ENCODE results near the gene RPGR.
A peak's percentile ranks its signal among the peaks of the same experiment; 100 is the strongest.

The RPGR gene

DNA sequence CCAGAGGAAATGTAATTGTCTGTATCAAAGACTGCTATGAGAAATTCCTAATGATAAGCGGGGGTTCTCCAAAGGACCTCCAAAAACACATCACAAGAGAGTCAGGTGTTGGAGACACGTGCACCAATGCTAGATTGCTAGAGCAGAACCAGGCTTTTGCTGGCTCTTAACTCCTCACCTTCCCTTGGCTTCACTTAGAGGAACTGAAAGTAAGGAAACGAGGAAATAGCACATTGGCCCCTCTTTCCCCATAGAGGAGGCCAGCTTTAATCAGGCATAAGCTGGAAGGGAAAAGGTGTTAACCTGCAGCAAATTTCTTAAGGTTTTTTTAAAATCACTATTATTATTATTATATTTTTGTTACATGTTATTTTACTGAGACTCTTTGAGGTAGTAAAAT lies 38.6 kb upstream of the RPGR start:
- Histone ChIP-seq H3K79me2 (ENCODE audit: insufficient read depth, low read length) (no peaks in the 10 kb centered on the region), H3K36me3 (ENCODE audit: insufficient read depth, low read length) (no peaks in the 10 kb centered on the region), H4K20me1 (ENCODE audit: insufficient read depth, low read length, poor library complexity, severe bottlenecking) (no peaks in the 10 kb centered on the region), H2AFZ (ENCODE audit: low read length) (peak overlapping the region; percentile 66), H3K9ac (ENCODE audit: low read depth, low read length, poor library complexity, severe bottlenecking) (no peak overlapping the region), H3K4me2 (ENCODE audit: low read depth, low read length, poor library complexity, severe bottlenecking) (no peak overlapping the region), H3K9me2 (replicated peaks; ENCODE audit: low read depth, low read length) (no peaks in the 10 kb centered on the region), H3K27me3 (ENCODE audit: insufficient read depth, low read length, poor library complexity, severe bottlenecking) (no peaks in the 10 kb centered on the region), H3F3A (ENCODE audit: low read depth) (no peaks in the 10 kb centered on the region), H3K4me1 (ENCODE audit: insufficient read depth, low read length, poor library complexity, severe bottlenecking) (peaks cover 13% of the 10 kb centered on the region), H3K4me3 (ENCODE audit: low read length, poor library complexity, severe bottlenecking) (no peak overlapping the region), H3K9me3 (ENCODE audit: insufficient read depth, low read depth, low read length) (no peaks in the 10 kb centered on the region)
- no peak for TF ChIP-seq EZH2phosphoT487 (IDR thresholded peaks at IDR 0.05; ENCODE audit: borderline replicate concordance)
- TF ChIP-seq, protein P1, sequence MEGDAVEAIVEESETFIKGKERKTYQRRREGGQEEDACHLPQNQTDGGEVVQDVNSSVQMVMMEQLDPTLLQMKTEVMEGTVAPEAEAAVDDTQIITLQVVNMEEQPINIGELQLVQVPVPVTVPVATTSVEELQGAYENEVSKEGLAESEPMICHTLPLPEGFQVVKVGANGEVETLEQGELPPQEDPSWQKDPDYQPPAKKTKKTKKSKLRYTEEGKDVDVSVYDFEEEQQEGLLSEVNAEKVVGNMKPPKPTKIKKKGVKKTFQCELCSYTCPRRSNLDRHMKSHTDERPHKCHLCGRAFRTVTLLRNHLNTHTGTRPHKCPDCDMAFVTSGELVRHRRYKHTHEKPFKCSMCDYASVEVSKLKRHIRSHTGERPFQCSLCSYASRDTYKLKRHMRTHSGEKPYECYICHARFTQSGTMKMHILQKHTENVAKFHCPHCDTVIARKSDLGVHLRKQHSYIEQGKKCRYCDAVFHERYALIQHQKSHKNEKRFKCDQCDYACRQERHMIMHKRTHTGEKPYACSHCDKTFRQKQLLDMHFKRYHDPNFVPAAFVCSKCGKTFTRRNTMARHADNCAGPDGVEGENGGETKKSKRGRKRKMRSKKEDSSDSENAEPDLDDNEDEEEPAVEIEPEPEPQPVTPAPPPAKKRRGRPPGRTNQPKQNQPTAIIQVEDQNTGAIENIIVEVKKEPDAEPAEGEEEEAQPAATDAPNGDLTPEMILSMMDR (conservative IDR thresholded peaks at IDR 0.05; ENCODE audit: low read length), result no peak

DNA sequence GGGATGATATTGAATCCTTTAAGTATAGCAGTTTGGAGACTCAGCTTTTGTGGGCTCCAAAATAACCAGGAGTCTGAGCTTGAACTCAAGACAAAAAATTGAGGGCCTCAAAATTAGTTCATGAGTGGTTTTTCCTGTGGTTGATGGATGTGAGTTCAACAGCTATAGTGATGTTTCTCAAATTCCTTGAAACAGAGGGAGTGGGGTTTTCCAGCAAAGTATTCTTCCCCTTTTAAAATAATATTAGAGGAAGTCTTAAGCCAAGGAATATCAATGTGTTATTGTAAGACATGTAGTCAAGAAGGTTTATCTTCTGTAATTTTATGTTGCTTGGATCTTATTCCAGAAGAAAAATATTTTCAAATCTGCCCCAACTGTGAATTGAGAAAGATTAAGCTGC lies 35.7 kb upstream of the RPGR start:
- H3K9ac ChIP-seq (ENCODE audit: low read depth, low read length, poor library complexity, severe bottlenecking), result no peak overlapping the region

DNA sequence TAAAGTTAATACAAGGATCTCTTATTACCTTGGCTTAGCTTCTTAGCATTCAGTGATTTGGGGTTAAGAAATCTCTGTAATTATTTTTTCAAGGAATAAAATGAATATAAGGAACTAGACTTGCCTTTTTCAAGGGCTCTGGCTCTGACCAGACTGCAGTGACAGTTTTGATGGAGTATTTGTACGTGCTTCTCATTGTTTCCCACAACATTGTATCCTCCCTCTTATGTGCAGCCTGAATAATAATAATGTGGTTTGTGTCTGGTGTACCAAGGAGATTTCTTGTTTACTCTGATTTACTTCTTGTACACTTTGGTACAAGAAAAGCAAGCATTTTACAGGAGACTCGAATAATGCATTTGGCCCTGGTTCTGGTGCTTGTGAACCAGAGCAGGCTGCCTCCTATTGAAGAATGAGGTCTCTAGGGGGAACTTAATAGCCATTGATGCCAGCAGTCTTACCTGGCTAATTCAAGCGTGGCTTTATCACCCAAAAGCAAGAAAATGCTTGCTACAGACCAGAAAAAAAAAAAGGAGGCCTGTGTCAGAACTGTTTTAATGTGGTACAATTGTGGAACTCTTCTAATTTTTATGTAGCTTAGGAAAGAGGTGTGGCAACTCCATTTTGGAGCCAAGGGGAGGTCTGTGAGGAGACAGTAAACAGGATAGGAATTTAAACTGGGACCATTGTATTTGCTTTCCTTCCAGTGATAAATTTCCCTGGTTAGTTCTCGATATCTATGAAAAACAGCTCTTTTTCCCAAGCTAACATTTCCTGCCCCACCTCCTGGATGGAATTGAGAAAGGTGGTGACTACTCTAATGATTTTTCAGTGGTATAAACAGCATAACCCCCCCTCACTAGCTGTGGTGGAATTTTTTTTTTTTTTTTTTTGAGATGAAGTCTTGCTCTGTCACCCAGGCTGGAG lies 30.7 kb upstream of the RPGR start:
- no peaks in the 10 kb centered on the region for H3F3A ChIP-seq (ENCODE audit: low read depth)
- no peak overlapping the region for H3K9ac ChIP-seq (ENCODE audit: low read depth, low read length, poor library complexity, severe bottlenecking)
- H3K27me3 ChIP-seq (ENCODE audit: insufficient read depth, low read length, poor library complexity, severe bottlenecking), result no peaks in the 10 kb centered on the region
- H3K36me3 ChIP-seq (ENCODE audit: insufficient read depth, low read length), result no peaks in the 10 kb centered on the region
- H3K9me3 ChIP-seq (ENCODE audit: insufficient read depth, low read depth, low read length), result no peaks in the 10 kb centered on the region
- H3K9me2 ChIP-seq (replicated peaks; ENCODE audit: low read depth, low read length), result no peaks in the 10 kb centered on the region
- TF ChIP-seq EZH2phosphoT487 (IDR thresholded peaks at IDR 0.05; ENCODE audit: borderline replicate concordance), result no peak
- TF ChIP-seq, protein P1 (conservative IDR thresholded peaks at IDR 0.05; ENCODE audit: low read length), result no peak
- H3K4me2 ChIP-seq (ENCODE audit: low read depth, low read length, poor library complexity, severe bottlenecking), result no peak overlapping the region
- peaks cover 4% of the 10 kb centered on the region for H3K4me1 ChIP-seq (ENCODE audit: insufficient read depth, low read length, poor library complexity, severe bottlenecking)
- H2AFZ ChIP-seq (ENCODE audit: low read length), result no peak overlapping the region
- no peak overlapping the region for H3K4me3 ChIP-seq (ENCODE audit: low read length, poor library complexity, severe bottlenecking)
- H3K79me2 ChIP-seq (ENCODE audit: insufficient read depth, low read length), result no peaks in the 10 kb centered on the region
- H4K20me1 ChIP-seq (ENCODE audit: insufficient read depth, low read length, poor library complexity, severe bottlenecking), result no peaks in the 10 kb centered on the region

More for the DNA sequence above, 35.7 kb upstream of the RPGR start:
- TF ChIP-seq, protein P1 (conservative IDR thresholded peaks at IDR 0.05; ENCODE audit: low read length), result no peak
- TF ChIP-seq EZH2phosphoT487 (IDR thresholded peaks at IDR 0.05; ENCODE audit: borderline replicate concordance), result no peak
- peaks cover 13% of the 10 kb centered on the region for H3K4me1 ChIP-seq (ENCODE audit: insufficient read depth, low read length, poor library complexity, severe bottlenecking)
- H3K27me3 ChIP-seq (ENCODE audit: insufficient read depth, low read length, poor library complexity, severe bottlenecking), result no peaks in the 10 kb centered on the region
- H4K20me1 ChIP-seq (ENCODE audit: insufficient read depth, low read length, poor library complexity, severe bottlenecking), result no peaks in the 10 kb centered on the region
- H3K9me3 ChIP-seq (ENCODE audit: insufficient read depth, low read depth, low read length), result no peaks in the 10 kb centered on the region
- H3F3A ChIP-seq (ENCODE audit: low read depth), result no peaks in the 10 kb centered on the region
- H3K4me2 ChIP-seq (ENCODE audit: low read depth, low read length, poor library complexity, severe bottlenecking), result no peak overlapping the region
- H3K79me2 ChIP-seq (ENCODE audit: insufficient read depth, low read length), result no peaks in the 10 kb centered on the region
- H3K4me3 ChIP-seq (ENCODE audit: low read length, poor library complexity, severe bottlenecking), result no peak overlapping the region
- H2AFZ ChIP-seq (ENCODE audit: low read length), result no peak overlapping the region
- no peaks in the 10 kb centered on the region for H3K36me3 ChIP-seq (ENCODE audit: insufficient read depth, low read length)
- no peaks in the 10 kb centered on the region for H3K9me2 ChIP-seq (replicated peaks; ENCODE audit: low read depth, low read length)
